Activated CD8-positive, alpha-beta T cell treated with anti-CD3 and anti-CD28 coated beads for 36 hours (primary cell): ENCODE measurements around the gene HYI. TPM values are rescaled to one million over a fixed set of nuclear protein-coding genes. Genes with fewer than 3 reads are reported as not detected.

Source experiments
- ATAC-seq: fragments of 200-7000 bp; cut with Tn5 transposase; one replicate; pipeline ENCODE4 v1.10.0; 2021; ENCODE audit warnings: mild to moderate bottlenecking, moderate library complexity
- CTCF ChIA-PET: fragments of 350-600 bp; sonication (Branson Sonifier 250); formaldehyde crosslinking; loops from one replicate; lab custom pipeline; 2021; ENCODE audit warnings: antibody characterized with exemption; lab: Charles Lee
- POLR2A ChIA-PET: fragments of 350-600 bp; sonication (Branson Sonifier 250); formaldehyde crosslinking; loops from one replicate; lab custom pipeline; 2021; ENCODE audit warnings: antibody characterized with exemption; lab: Charles Lee
- DNase-seq: peaks from one replicate; pipeline ENCODE4 v3.0.0-alpha.2; 2020
- H3K27ac Mint-ChIP-seq: one replicate; pipeline ENCODE4 v1.8.0; 2021; ENCODE audit warnings: mild to moderate bottlenecking, mixed read lengths
- H3K27me3 Mint-ChIP-seq: one replicate; pipeline ENCODE4 v1.8.0; 2021; ENCODE audit warnings: mixed read lengths
- H3K36me3 Mint-ChIP-seq: one replicate; pipeline ENCODE4 v1.8.0; 2021; ENCODE audit warnings: low read depth, mixed read lengths
- H3K4me1 Mint-ChIP-seq: one replicate; pipeline ENCODE4 v1.8.0; 2021; ENCODE audit warnings: low read depth, mixed read lengths
- H3K4me3 Mint-ChIP-seq: one replicate; pipeline ENCODE4 v1.8.0; 2021; ENCODE audit warnings: mild to moderate bottlenecking, moderate library complexity, mixed read lengths
- H3K9me3 Mint-ChIP-seq: one replicate; pipeline ENCODE4 v1.8.0; 2021; ENCODE audit warnings: mixed read lengths
- intact Hi-C: fragments of 100-400 bp; cut with micrococcal nuclease; formaldehyde crosslinking; loops from one replicate; pipeline ENCODE4 v1.10.0; 2022
- total RNA-seq, 2 experiments: library from RNA; stranded (reverse); gene quantifications; one replicate each; pipeline ENCODE4 v1.2.3, GENCODE V29; 2021
- TF ChIP-seq, protein P1 (sequence below): fragments of 200-600 bp; IDR thresholded peaks from one replicate; pipeline ENCODE4 v1.8.0; 2022; ENCODE audit warnings: antibody characterized with exemption, mild to moderate bottlenecking

HYI gene
- total RNA-seq, 2 experiments from 2014 or later = 4.1 to 5.6 TPM

DNA sequence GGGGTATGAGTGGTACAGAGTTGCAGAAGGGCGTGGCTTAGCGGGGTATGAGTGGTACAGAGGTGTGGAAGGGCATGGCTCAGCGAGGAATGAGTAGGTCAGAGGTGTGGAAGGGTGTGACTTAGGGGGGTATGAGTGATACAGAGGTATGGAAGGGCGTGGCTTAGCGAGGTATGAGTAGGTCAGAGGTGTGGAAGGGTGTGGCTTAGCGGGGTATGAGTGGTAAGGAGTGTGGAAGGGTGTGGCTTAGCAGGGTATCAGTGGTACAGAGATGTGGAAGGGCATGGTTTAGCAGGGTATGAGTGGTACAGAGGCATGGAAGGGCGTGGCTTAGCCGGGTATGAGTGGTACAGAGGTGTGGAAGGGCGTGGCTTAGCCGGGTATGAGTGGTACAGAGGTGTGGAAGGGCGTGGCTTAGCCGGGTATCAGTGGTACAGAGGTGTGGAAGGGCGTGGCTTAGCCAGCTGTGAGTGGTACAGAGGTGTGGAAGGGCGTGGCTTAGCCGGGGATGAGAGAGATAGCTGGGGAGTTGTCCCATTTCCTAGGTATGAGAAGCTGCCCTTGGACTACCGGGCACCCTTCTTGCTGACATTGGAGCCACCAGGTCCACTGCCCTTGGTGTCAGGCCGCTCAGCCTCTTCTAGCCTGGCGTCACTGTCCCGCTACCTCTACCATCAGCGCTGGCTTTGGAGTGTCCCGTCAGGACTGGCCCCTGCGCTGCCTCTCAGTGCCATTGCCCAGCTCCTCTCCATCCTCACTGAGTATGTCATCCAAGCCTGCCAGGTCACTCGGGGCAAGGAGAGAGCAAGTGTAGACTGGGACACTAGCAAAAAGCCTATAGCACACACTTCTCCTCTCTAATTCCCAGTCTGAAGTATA lies 29.8 kb downstream of the HYI start:
- CTCF ChIA-PET = interaction anchor here (1.3 to 2.4 kb wide), 2 partner anchors 9 to 197 kb away, joined by 3 to 11 read pairs; no protein-coding TSS in a partner anchor
- Mint-ChIP-seq H3K27me3 (no peaks in the 10 kb centered on the region), H3K4me3 (no peak overlapping the region), H3K4me1 (no peaks in the 10 kb centered on the region), H3K36me3 (peaks cover 18% of the 10 kb centered on the region), H3K27ac (no peak overlapping the region), H3K9me3 (no peaks in the 10 kb centered on the region)
- TF ChIP-seq, protein P1, sequence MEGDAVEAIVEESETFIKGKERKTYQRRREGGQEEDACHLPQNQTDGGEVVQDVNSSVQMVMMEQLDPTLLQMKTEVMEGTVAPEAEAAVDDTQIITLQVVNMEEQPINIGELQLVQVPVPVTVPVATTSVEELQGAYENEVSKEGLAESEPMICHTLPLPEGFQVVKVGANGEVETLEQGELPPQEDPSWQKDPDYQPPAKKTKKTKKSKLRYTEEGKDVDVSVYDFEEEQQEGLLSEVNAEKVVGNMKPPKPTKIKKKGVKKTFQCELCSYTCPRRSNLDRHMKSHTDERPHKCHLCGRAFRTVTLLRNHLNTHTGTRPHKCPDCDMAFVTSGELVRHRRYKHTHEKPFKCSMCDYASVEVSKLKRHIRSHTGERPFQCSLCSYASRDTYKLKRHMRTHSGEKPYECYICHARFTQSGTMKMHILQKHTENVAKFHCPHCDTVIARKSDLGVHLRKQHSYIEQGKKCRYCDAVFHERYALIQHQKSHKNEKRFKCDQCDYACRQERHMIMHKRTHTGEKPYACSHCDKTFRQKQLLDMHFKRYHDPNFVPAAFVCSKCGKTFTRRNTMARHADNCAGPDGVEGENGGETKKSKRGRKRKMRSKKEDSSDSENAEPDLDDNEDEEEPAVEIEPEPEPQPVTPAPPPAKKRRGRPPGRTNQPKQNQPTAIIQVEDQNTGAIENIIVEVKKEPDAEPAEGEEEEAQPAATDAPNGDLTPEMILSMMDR = no peak
- peak; percentile 21 for DNase-seq
- POLR2A ChIA-PET = interaction anchor here (0.6 to 0.7 kb wide), 2 partner anchors 92 to 1910 kb away, joined by 3 read pairs; no protein-coding TSS in a partner anchor
- ATAC-seq = peak; percentile 75
- intact Hi-C loops = no loop called here

DNA sequence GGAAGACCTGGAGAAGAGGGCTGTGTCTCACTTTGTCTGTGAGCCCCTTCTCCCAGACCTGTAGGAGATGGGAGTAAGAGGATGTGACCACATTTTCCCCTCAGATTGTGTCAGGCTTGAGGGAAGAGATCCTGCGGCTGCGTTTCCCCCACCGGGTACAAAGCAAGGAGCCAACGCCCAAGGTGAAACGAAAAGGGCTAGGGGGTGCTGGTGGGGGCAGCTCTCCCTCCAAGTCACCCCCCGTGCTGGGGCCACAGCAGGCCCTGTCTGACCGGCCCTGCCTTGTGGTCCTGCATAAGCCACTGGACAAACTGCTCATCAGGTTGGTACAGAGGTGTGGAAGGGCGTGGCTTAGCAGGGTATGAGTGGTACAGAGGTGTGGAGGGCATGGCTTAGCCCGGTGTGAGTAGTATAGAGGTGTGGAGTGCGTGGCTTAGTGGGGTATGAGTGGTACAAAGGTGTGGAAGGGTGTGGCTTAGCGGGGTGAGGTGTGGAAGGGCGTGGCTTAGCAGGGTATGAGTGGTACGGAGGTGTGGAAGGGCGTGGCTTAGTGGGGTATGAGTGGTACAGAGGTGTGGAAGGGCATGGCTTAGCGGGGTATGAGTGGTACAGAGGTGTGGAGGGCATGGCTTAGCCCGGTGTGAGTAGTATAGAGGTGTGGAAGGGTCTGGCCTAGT lies 30.6 kb downstream of the HYI start:
- CTCF ChIA-PET = no interaction called here
- ATAC-seq = peak; percentile 29
- Mint-ChIP-seq H3K9me3 (no peaks in the 10 kb centered on the region), H3K27me3 (no peaks in the 10 kb centered on the region), H3K4me1 (no peaks in the 10 kb centered on the region), H3K36me3 (peaks cover 18% of the 10 kb centered on the region), H3K4me3 (no peak overlapping the region), H3K27ac (no peak overlapping the region)
- intact Hi-C loops = no loop called here
- DNase-seq = no peak
- POLR2A ChIA-PET = no interaction called here
- TF ChIP-seq, protein P1 = no peak

DNA sequence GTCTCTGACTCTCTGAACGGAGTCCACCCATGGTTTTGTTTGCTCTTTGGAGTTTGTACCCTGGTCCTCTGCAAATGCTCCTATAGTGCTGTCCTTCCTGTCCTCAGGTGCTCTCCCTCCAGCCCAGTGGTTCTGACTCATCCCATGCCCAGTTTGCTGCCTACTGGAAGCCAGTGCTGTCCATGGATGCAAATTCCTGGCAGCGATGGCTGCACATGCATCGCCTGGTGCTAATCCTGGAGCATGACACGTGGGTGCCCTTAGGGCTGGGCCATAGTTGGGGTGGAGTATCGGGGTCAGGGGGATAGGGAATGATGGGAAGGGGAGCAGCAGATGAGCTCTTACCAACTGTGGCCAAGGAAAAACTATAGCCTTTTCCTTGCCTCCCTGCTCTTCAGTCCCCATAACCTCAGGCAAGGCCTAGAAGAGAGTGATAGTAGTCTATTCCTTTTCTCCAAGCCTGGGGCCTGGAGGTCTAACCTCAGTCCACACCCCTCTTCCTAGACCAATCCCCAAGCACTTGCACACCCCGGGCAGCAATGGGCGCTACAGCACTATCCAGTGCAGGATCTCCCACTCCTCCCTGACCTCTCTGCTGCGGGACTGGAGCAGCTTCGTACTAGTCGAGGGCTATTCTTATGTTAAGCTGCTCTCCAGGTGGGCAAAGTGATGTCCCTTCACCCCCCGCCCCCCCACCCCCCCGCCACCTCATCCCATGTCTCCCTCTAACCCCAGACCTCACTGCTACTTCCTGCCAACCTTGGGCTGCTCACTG lies 31.6 kb downstream of the HYI start:
- DNase-seq (no peak), ATAC-seq (no peak)
- Mint-ChIP-seq H3K4me1 (no peaks in the 10 kb centered on the region), H3K27ac (no peak overlapping the region), H3K27me3 (no peaks in the 10 kb centered on the region), H3K36me3 (peaks cover 18% of the 10 kb centered on the region), H3K9me3 (no peaks in the 10 kb centered on the region), H3K4me3 (no peak overlapping the region)
- ChIA-PET POLR2A (no interaction called here), CTCF (no interaction called here)
- TF ChIP-seq, protein P1 = no peak
- intact Hi-C loops = no loop called here

DNA sequence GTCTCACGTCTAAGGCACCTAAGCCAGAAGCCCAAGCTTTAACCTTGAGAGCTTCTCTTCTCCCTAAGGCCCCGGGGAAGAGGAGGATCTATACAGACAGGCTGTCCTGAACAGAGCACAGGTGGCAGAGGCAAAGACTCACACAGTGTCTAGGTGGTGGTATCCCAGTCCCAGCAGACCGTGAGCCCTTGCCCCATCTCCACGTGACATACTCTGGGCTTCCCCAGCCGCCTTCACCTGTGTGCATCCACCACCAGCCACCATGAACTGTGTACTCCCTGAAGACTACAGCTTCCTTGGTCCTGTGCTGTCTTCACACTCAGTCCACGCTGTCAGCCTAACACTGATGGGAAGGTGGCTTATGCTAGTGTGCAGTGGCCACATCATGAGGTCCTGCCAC lies 32.3 kb downstream of the HYI start:
- no peaks in the 10 kb centered on the region for H3K27me3 Mint-ChIP-seq
- ChIA-PET CTCF (interaction anchor here (1.1 kb wide), 1 partner anchor 194 kb away, joined by 3 read pairs; no protein-coding TSS in a partner anchor), POLR2A (no interaction called here)
- ATAC-seq = no peak
- H3K4me1 Mint-ChIP-seq = no peaks in the 10 kb centered on the region
- TF ChIP-seq, protein P1 = no peak
- DNase-seq = no peak
- peaks cover 16% of the 10 kb centered on the region for H3K36me3 Mint-ChIP-seq
- intact Hi-C loops = no loop called here
- no peak overlapping the region for H3K4me3 Mint-ChIP-seq
- no peaks in the 10 kb centered on the region for H3K9me3 Mint-ChIP-seq
- H3K27ac Mint-ChIP-seq = no peak overlapping the region
